HG02870 (cell line): ENCODE results near the gene DNAH10.

Source experiments
- ATAC-seq: cut with Tn5 transposase; IDR thresholded peaks from one replicate; pipeline ENCODE4 v1.9.1; 2021; ENCODE audit warnings: mild to moderate bottlenecking, moderate library complexity; ENCODE audit not compliant: unreplicated experiment

Gene DNAH10

GRCh38 chr12:123877968-123878367, 115.9 kb downstream of the DNAH10 start:
- ATAC-seq: no peak

DNA sequence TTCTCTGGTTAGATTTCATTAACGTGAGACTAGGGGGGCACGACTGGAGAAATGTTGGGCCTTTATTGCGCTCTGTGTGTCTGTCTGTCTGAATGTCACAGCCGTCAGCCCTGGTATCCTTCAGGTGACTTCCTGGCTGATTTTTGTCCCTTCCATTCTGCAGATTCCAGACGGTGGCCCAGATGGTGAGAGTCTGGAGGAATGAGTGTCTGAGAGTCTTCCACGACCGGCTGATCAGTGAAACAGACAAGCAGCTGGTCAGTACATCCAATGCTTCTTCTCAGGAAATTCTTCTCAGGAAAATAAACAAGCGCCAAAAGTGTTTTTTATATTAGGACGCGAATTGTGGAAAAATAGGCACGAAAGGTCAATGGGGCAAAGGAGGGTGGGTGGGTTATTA, 117.0 kb downstream of the DNAH10 start:
- ATAC-seq: no peak

GRCh38 chr12:123879691-123880090, 117.6 kb downstream of the DNAH10 start:
- no peak for ATAC-seq

GRCh38 chr12:123882161-123882705, 120.1 kb downstream of the DNAH10 start:
- ATAC-seq: no peak

GRCh38 chr12:123886258-123886657, 124.2 kb downstream of the DNAH10 start:
- ATAC-seq: no peak

DNA sequence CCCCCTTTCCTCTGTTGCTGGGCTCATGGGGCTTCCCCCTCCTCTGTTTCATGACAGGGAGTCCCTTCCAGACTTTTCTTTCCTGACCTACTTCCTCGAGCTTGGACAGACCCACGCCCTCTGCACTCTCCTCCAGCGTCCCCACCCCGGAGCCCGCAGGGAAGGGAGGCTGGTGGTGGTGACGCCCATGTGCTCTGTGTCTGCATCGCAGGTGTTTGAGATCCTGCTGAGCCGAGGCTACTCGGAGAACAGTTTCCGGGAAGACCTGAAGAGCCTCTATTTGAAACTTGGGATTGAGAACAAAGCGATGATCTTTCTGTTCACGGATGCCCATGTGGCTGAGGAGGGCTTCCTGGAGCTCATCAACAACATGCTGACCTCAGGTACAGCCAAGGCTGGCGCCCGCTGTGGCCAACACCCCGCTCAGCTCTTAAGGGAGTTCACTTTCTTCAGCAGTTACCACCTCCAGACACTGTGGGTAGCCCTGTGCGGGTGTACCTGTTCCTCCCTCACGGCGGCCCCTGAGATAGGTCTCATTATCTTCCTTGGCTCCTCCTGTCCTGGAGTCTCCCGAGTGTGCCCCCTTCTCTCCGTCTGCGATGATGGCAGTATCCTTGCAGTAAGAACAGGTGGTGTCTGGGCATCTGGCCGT, 125.0 kb downstream of the DNAH10 start:
- ATAC-seq: no peak

DNA sequence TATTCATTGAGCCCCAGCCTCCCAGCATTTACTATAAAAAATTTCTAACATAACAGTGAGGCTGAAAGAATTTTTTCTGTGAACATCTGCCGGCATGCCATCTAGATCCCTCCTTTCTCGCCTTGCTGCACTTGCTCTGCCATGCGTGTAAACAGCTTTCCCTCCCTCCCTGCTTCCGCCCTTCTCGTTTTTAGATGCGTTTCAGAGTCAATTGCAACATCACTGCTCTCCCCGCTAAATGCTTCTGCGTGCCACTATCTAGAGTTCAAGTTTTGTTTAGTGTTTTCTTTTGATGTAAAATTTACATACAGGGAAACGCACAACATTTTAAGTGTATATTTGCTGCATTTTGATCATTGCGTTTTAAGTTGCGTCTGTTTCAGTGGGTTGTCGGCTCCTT, 126.9 kb downstream of the DNAH10 start:
- no peak for ATAC-seq

DNA sequence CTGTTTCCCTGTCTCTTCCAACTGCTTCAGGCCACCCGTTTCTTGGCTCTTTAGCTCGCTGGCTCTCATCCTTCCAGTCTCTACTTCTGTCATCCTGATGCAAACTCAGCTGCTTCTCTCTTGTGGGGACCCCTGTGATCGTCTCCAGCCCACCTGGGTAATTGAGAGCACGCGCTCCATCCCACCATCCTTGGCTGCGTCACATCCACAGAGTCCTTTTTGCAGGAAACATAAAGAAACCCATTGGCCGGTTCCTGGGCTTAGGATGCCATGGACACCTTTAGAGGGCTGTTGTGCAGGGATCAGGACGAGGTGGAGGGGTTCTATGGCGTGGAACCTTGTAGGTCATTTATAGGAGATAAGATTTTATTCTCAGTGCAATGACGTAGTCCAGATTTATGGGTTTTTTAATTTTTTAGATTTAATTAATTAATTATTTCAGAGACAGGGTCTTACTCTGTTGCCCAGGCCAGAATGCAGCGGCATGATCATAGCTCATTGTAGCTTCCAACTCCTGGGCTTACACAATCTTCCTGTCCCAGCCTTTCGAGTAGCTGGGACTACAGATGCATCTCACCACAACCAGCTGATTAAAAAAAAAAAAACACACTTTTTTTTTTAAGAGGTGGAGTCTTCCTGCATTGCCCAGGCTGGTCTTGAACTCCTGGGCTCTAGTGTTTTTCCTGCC, 127.9 kb downstream of the DNAH10 start:
- ATAC-seq: no peak

GRCh38 chr12:123890536-123890902, 128.4 kb downstream of the DNAH10 start:
- ATAC-seq: no peak

DNA sequence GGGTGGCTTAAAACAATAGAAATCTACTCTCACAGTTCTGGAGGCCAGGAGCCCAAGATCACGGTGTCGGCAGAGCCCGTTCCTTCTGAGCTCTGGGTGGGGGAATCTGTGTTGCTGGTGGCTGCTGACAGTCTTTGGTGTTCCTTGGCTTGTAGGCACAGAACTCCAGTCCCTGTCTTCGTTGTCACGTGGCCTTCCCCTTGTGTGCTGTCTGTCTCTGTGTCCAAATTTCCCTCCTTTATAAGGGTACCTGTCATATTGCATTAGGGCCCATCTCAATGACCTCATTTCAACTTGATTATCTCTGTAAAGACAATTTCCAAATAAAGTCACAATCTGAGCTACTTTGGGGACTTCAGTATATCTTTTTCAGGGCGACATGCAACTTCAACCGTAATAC, 128.9 kb downstream of the DNAH10 start:
- ATAC-seq: no peak

- ATAC-seq: no peak
These were observed 129.5 kb downstream of the DNAH10 start for GRCh38 chr12:123891516-123892179.

- ATAC-seq: no peak
These were observed 130.1 kb downstream of the DNAH10 start for GRCh38 chr12:123892180-123892559.

- ATAC-seq: no peak
These were observed 130.8 kb downstream of the DNAH10 start for GRCh38 chr12:123892853-123893252.

- no peak for ATAC-seq
These were observed 131.2 kb downstream of the DNAH10 start for GRCh38 chr12:123893276-123893675.

- ATAC-seq: no peak
These were observed 132.8 kb downstream of the DNAH10 start for GRCh38 chr12:123894823-123895345.

DNA sequence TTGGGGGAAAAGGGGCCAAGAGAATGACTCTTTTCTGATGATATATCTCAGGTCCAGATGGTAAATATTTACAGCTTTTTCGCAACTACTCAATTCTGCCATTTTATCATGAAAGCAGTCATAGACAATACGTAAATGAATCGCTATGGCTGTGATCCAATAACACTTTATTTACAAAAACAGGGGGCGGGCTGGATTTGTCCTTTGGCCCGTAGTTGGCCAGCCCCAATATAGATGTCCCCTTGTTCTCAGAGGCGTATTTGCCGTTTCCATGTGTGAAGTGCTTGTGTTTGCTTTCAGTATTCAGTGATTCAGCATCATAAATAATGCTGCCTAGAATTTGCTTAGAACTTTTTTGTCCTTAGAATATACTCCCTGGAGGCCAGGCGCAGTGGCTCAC, 133.3 kb downstream of the DNAH10 start:
- ATAC-seq: no peak

DNA sequence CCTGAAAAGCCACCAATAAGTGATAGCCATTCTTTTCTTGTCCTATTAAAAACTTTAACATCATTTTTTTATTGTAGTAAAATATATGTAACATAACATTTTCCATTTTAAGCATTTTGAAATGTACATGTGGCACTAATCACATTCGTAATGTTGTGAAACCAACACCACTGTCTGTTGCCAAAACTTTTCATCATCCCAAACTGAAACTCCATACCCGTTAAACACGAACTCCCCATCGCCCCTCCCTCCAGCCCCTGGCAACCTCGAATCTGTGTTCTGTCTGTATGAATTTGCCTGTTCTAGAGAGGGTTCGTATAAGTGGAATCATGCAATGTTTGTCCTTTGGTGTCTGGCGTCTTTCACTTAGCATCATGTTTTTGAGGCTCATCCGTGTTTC, 134.7 kb downstream of the DNAH10 start:
- no peak for ATAC-seq

- no peak for ATAC-seq
These were observed 135.1 kb downstream of the DNAH10 start for GRCh38 chr12:123897221-123897620.

DNA sequence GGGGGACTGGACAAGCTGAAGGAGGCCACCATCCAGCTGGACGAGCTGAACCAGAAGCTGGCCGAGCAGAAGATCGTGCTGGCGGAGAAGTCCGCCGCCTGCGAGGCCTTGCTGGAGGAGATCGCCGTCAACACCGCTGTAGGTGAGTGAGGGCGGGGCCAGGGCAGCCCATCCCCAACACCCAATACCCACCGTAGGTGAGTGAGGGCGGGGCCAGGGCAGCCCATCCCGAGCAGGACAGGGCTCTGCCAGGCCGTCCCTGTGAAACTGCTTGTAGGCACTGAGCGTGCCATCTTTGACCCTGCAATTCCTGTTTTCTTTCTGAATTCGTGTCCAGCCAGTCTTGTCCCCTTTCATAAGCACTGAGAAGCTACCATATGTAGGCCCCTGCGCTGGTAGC, 136.6 kb downstream of the DNAH10 start:
- no peak for ATAC-seq

- ATAC-seq: no peak
These were observed 137.3 kb downstream of the DNAH10 start for GRCh38 chr12:123899368-123899767.

- ATAC-seq: no peak
These were observed 138.8 kb downstream of the DNAH10 start for GRCh38 chr12:123900871-123901376.

GRCh38 chr12:123902821-123903220, 140.7 kb downstream of the DNAH10 start:
- no peak for ATAC-seq
